NK-92 (cell line): ENCODE data around the gene P2RY10.
"Not testable (repeated sequence)": the region's sequence is repeated elsewhere in the genome, so short reads cannot be mapped to it uniquely, and the experiment has no call there.

Experiments used
- DNase-seq: peaks from one replicate; lab custom pipeline; 2025; ENCODE audit not compliant: unreplicated experiment; lab: John Stamatoyannopoulos, UW

The P2RY10 gene

DNA sequence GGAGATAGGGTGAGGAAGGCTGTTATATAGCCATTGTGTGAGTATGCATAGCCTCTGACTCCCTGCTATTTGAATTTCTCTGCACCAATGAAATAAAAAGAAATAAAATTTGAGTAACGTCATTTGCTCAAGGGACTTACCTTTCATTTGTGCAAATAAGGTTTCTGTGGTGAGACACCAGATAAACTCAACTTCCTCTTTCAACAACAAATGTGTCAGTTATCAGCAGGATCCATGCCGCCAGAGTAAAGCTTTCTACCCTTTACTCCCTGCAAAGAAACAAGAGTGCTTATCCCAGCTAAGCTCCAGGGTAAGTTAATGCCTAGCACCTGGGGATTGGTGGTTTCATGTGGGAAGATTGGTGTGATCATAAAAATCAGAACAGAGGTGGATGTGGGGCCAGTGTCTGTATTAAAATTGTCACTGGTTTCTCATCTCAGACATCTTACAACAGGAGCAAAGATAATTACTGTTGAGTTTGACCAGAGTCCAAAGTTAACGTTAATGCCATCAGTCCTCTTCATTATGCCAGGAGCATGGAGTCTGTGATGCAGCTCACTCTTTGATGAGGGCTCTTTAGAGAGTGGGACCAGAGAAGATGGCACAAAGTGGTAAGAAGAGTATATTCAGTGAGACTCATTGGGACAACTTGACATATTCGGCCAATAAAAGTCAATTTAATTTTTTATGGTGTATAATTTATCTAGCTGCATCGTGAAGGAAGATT, at the start of gene P2RY10:
Gene P2RY10, plus strand, starts transcription at position 206 of the 727 bp plus-strand sequence. CDS start 15,130 bp downstream, outside the sequence.
- DNase-seq: no peak

DNA sequence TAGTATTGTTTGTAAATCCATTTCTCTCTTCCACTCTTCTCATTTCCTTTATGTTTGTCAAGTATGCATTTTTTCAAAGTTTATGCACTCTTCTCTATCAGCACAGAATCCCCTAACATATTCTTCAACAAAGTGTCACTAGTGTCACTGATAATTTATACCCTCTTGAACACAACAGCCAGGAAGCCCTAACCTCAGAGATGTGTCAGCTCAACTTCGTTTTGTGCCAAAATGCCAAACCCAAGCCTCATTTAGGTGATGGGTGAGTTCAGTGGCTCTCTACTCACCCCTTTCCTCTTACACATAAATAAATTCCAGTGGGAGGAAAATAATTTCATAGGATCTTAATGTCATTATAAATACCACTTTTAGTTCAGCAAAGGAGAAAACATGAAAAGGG, 22.4 kb upstream of the P2RY10 start:
- DNase-seq: no peak

GRCh38 chrX:78923198-78924015, 21.8 kb upstream of the P2RY10 start:
- no peak for DNase-seq

GRCh38 chrX:78931814-78932213, 13.4 kb upstream of the P2RY10 start:
- DNase-seq: no peak

GRCh38 chrX:78934866-78935265, 10.3 kb upstream of the P2RY10 start:
- DNase-seq: no peak

DNA sequence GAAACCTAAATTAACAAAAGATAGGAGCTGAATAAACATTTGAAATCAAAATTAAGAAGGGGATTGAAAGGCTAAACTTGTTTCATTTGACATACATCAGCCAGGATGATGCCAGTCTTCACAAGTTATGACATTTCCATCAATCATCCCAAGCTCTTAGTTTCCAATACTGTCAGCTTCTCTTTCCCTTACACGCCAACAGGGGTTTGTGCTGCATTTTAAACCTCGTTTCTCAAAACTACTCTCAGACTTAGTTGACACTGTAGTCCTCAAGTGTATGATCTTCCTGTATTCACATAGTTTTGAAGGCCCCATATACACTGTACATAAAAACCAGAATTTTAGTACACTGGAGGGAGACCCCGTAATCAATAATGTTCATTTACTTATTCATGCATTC, 840 bp upstream of the P2RY10 start:
- no peak for DNase-seq

DNA sequence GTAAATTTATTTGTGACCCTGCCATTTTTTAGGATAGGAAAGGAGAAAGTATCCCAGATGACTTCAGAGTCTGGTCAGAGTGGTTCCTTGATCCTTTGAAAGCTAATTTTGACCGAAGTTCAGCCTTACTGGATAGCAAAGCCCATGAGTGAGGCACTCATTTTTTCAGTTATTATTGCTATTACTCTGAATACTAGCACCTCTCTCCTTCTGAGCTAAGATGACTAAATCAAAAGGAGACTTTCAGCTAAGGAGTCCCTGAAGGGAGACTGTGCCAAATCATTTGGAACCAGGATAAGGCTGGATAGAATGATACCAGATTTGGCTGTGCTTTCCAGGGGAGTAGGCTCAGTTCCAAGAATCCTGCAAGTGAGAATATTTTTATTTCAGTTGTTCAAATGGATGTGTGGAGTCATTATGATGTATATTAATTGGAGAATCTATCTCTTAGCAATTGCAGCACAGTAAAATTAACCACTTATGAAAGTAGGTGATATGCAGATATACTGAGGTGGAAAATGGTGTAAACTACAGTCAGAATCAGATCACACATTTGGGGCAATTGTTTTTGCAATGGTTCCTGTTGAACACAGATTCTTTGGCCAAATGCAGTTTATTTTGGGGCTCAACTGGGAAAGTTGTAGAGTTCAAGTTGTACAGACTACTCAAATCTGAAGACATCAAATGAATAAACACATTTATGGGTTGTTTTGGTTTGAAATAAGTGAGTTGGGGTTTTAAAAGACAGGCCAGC, 1.2 kb downstream of the P2RY10 start:
- DNase-seq: no peak

DNA sequence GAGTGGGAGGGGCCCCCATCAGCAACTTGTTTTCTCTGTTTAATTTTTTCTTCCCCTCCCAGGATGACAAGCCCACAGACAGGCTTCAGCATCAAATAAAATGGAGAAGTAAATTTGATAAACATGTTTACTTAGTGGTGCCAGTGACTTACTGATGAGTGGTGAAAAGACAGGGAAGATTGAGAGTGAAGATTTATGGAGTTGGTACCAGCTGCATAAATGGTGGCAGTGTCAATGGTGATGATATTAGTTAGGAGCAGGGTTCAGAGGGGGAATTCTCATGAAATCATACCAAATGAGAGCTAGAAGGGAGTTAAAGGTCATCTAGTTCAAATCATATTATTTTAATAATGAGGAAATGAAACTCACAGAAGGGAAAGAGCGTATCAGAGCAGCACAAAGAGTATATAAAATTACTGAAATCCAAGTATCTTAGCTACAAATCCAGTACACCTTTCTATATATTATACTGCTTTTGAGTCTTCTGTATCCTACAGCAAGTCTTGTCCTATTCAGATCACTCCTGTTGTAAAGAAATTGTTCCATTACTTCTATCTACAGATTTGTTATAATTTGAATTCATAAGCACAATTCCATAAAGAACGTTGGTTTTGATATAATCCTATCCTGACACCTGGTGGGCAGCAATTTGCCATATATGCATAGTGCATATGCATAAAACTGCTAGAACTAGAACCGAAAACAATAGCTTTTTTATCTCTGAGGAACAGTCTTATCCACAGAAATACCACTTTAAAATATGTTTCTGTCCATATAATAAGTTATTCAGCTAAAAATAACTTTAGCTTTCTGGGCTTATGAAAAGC, 5.0 kb downstream of the P2RY10 start:
- no peak for DNase-seq

DNA sequence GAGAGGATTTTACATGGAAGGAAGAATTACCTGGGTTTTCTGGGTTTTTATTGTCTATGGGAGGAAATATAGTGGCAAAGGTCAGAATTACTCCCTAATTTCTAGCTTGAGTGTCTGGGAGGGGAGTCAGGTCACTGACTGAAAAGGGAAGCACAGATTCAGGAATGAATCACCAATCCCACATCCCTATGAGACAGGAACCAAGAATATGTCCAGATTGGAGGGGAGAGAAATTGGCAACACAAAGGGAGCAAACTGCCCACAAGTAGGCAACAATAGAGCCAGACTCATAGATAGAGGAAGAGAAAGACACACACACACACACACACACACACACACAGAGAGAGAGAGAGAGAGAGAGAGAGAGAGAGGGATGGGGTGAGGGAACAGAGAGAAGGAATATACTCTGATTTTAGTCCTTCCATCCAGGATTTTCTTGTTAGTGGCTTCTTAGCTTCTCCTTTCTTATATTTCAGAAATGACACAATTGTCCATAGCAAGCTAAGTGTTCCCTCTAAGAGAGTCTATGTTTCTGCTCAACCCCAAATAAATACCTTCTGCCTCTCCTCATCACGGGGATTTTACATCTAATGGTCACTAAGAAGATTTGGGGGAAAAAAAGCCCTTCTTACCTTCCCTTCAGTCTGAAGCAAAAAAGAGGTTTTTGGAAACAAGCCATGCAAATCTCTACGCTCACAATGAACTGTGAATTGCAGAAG, 12.0 kb downstream of the P2RY10 start:
- DNase-seq: no peak

DNA sequence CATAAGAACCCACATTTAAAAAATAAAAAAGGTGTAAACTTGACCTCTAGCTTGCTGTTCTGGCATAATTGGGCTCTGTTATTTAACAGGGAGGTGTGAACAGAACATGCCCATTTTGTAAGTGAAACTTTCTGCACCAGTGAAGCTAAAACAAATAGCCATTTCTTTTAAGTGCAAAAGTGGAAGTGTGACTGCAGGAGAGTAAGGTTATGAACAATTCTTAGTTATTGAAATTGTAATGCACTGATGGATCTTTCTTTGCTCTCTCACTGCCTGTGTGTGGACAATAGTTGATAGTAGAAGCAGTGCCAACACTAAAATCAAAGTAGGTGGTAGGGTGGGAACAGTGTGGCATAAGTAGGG, 12.6 kb downstream of the P2RY10 start:
- DNase-seq: no peak

DNA sequence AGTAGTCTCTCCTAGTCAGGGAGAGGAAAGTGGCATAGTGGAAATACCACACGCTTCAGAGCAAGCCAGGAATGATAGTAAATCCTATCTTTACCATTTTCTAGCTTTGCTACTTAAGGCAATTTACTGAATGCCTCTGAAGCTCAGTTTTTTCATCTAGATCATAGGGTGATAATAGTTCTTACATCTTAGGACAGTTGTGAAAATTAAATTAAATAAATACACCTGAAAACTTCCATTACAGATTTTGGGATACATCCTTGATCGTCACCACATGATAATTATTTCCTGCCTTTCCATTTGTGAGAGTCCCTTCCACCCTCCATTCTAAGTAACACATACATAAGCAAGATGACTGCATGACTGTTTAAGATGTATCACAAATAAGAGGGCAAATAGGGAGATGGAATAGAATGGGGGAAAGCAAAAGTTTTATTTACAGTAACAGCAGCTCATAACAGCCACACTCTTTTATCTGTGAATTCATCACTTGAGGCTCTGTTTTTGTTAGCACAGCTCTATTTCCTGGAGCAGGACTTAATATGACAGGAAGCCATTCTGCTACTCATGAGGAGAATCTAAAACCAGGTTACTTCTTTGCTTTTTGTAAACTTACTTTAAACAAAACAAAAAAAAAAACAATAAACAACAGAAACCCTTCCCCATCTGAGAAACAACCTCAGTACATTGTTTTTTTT, 13.4 kb downstream of the P2RY10 start:
- DNase-seq: no peak

GRCh38 chrX:78960888-78961287, 15.7 kb downstream of the P2RY10 start:
- no peak for DNase-seq

DNA sequence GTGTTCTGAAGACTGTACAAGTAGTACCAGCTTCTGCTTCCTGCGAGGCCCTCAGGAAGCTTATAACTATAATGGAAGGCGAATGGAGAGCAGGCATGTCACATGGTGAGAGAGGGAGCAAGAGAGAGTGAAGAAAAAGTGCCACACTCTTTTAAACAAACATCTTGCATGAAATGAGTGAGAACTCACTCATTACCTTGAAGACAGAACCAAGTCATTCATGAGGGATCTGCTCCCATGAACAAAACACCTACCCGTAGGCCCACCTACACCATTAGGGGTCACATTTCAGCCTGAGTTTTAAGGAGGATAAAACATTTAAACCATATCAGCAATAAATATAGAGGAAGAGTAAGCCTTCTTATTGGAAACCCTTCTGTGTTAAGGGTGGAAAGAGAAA, 19.4 kb downstream of the P2RY10 start:
- DNase-seq: no peak

DNA sequence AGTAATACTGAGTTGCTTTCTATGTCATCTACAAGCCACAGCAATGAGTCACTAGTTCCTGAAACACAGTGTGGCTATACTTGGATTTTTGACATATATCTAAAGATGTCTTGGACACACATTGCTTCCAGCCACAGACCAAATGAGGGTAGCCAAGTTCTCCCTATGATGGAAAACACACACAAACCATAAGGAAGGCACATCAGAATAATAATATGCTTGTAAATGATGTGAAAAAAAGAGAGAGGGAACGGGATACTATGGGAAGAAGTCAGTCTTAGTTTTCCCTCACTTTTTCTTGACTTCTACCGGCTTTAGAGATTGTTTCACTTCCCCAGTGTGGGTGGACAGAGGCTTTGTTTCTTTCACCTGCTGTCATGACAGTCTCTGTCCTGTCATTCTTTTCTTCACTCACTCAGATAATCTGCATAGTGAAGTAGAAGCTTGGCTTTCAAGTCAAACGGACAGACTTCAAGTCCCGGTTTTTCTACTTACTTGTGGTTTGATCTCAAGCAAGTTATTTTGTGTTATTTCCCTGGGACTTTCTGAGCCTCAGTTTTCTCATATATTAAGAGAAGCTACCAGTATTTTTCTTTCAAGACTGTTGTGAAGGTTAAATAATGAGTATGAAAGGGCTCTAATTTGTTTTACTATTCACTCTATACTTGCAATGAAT, 34.7 kb downstream of the P2RY10 start:
- no peak for DNase-seq

GRCh38 chrX:78989349-78989748, 44.2 kb downstream of the P2RY10 start:
- DNase-seq: no peak

DNA sequence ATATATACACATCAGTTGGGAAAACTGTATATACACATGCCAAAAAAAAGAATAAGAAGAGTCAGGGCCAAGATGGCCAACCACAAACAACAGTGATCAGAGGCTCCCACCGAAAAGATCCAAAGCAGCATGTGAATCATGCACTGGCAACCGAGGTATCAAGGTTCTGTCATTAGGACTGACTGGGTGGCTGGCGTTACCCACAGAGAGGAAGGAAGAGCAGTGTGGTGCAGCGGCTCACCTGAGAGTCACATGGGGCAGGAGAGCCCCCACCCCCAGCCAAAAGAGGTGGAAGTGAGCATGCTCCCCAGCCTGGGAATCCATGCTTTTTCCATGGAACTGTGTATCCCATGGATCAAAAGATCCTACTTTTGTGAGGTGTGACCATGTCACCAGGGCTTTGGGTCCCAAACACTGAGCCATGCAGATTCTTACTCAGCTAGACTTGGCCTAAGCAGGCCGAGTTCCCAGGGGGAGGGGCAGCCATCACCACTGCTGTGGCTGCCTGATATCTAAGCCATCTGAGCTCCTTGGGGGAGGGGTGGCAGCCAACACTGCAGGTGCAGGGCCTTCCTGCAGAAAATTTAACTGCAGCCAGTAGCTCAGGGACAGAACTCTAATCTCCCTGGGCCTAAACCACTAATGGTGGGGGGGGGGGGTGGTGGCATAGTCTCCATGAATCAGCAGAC, 52.8 kb downstream of the P2RY10 start:
- no peak for DNase-seq

GRCh38 chrX:79007540-79007939, 62.3 kb downstream of the P2RY10 start:
- DNase-seq: not testable (repeated sequence)
